ENCODE results near the gene GRB2. TPM values are rescaled to one million over a fixed set of nuclear protein-coding genes. Genes with fewer than 3 reads are reported as not detected.
"Not testable (repeated sequence)": the region's sequence is repeated elsewhere in the genome, so short reads cannot be mapped to it uniquely, and the experiment has no call there.

GRB2 gene
- total RNA-seq: 100 to 1,000 TPM in 2 of 3 donors, 10 to 100 TPM in 1; 97.8 to 116 (median 102) TPM
- long read RNA-seq, donor 1, transcript GRB2-205 (5 exons, 3,182 nt): minor isoform, 20 of 167 reads
- long read RNA-seq, donor 1, transcript GRB2-202 (6 exons, 3,248 nt): major isoform, 97 of 167 reads
- long read RNA-seq, donor 1, partial matches to known transcripts: 5 of 167 reads
- long read RNA-seq, donor 1, other reads (novel, unspliced or antisense): 44 of 167 reads
- long read RNA-seq, donor 2, transcript GRB2-202 (6 exons, 3,248 nt): major isoform, 83 of 118 reads
- long read RNA-seq, donor 2, partial matches to known transcripts: 4 of 118 reads
- long read RNA-seq, donor 2, other reads (novel, unspliced or antisense): 27 of 118 reads

- no peaks in the 10 kb centered on the region for H3K36me3 ChIP-seq (ENCODE audit: low read depth)
- peaks cover 14% of the 10 kb centered on the region for H3K4me1 ChIP-seq (ENCODE audit: low read depth)
- H3K4me3 ChIP-seq: peak within 1 kb of the TSS; percentile 100
- peak; percentile 99 to 100 (median 100) for DNase-seq
- H3K9me3 ChIP-seq: no peaks in the 10 kb centered on the region
- TF ChIP-seq, protein P1, sequence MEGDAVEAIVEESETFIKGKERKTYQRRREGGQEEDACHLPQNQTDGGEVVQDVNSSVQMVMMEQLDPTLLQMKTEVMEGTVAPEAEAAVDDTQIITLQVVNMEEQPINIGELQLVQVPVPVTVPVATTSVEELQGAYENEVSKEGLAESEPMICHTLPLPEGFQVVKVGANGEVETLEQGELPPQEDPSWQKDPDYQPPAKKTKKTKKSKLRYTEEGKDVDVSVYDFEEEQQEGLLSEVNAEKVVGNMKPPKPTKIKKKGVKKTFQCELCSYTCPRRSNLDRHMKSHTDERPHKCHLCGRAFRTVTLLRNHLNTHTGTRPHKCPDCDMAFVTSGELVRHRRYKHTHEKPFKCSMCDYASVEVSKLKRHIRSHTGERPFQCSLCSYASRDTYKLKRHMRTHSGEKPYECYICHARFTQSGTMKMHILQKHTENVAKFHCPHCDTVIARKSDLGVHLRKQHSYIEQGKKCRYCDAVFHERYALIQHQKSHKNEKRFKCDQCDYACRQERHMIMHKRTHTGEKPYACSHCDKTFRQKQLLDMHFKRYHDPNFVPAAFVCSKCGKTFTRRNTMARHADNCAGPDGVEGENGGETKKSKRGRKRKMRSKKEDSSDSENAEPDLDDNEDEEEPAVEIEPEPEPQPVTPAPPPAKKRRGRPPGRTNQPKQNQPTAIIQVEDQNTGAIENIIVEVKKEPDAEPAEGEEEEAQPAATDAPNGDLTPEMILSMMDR (IDR thresholded peaks at IDR 0.05): no peak
- intact Hi-C loops (cut with DNase I, micrococcal nuclease): no loop called here
- ATAC-seq: peak; percentile 96
Measured at GRCh38 chr17:75405365-75406221, at the start of gene GRB2. Gene GRB2 (minus strand): TSS chr17:75405678. CDS start chr17:75393628, 12,050 bp downstream.

GRCh38 chr17:75454672-75455071, 49.2 kb upstream of the GRB2 start:
- H3K36me3 ChIP-seq (ENCODE audit: low read depth); H3K9me3 ChIP-seq; H3K4me3 ChIP-seq; intact Hi-C loops (cut with DNase I, micrococcal nuclease); ATAC-seq; DNase-seq: not testable (repeated sequence)
- peaks cover 27% of the 10 kb centered on the region for H3K4me1 ChIP-seq (ENCODE audit: low read depth)

GRCh38 chr17:75454193-75454592, 48.7 kb upstream of the GRB2 start:
- intact Hi-C loops (cut with DNase I, micrococcal nuclease): no loop called here
- TF ChIP-seq, protein P1 (IDR thresholded peaks at IDR 0.05): no peak
- Histone ChIP-seq H3K36me3 (ENCODE audit: low read depth) (no peaks in the 10 kb centered on the region), H3K4me1 (ENCODE audit: low read depth) (peaks cover 22% of the 10 kb centered on the region), H3K4me3 (no peak overlapping the region), H3K9me3 (no peaks in the 10 kb centered on the region)
- DNase-seq (no peak), ATAC-seq (no peak)

GRCh38 chr17:75450270-75450669, 44.8 kb upstream of the GRB2 start:
- no peak overlapping the region for H3K4me3 ChIP-seq
- no peaks in the 10 kb centered on the region for H3K36me3 ChIP-seq (ENCODE audit: low read depth)
- no peaks in the 10 kb centered on the region for H3K4me1 ChIP-seq (ENCODE audit: low read depth)
- H3K9me3 ChIP-seq: no peaks in the 10 kb centered on the region
- TF ChIP-seq, protein P1 (IDR thresholded peaks at IDR 0.05): no peak
- ATAC-seq (no peak), DNase-seq (no peak)
- intact Hi-C loops (cut with DNase I, micrococcal nuclease): no loop called here

GRCh38 chr17:75447951-75448856, 42.7 kb upstream of the GRB2 start:
- intact Hi-C loops (cut with DNase I, micrococcal nuclease): no loop called here
- Histone ChIP-seq H3K36me3 (ENCODE audit: low read depth) (no peaks in the 10 kb centered on the region), H3K4me1 (ENCODE audit: low read depth) (no peaks in the 10 kb centered on the region), H3K4me3 (no peak overlapping the region), H3K9me3 (no peaks in the 10 kb centered on the region)
- DNase-seq (no peak), ATAC-seq (no peak)
- TF ChIP-seq, protein P1 (IDR thresholded peaks at IDR 0.05): no peak

DNA sequence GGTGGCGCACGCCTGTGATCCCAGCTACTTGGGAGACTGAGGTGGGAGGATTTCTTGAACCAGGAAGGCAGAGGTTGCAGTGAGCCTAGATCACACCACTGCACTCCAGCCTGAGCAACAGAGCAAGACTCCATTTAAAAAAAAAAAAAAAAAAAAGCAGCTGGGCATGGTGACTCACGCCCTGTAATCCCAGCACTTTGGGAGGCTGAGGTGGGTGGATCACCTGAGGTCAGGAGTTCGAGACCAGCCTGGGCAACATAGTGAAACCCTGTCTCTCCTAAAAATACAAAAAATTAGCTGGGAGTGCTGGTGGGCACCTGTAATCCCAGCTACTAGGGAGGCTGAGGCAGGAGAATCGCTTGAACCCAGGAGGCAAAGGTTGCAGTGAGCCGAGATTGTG, 40.4 kb upstream of the GRB2 start:
- H3K4me1 ChIP-seq (ENCODE audit: low read depth); intact Hi-C loops (cut with DNase I, micrococcal nuclease); H3K9me3 ChIP-seq; ATAC-seq; H3K4me3 ChIP-seq; H3K36me3 ChIP-seq (ENCODE audit: low read depth); DNase-seq: not testable (repeated sequence)

Measured in mucosa of descending colon (tissue), 3 donors.